Measurements from ENCODE around the gene ITPKC.
"Not testable (repeated sequence)": the region's sequence is repeated elsewhere in the genome, so short reads cannot be mapped to it uniquely, and the experiment has no call there.

Gene ITPKC

DNA sequence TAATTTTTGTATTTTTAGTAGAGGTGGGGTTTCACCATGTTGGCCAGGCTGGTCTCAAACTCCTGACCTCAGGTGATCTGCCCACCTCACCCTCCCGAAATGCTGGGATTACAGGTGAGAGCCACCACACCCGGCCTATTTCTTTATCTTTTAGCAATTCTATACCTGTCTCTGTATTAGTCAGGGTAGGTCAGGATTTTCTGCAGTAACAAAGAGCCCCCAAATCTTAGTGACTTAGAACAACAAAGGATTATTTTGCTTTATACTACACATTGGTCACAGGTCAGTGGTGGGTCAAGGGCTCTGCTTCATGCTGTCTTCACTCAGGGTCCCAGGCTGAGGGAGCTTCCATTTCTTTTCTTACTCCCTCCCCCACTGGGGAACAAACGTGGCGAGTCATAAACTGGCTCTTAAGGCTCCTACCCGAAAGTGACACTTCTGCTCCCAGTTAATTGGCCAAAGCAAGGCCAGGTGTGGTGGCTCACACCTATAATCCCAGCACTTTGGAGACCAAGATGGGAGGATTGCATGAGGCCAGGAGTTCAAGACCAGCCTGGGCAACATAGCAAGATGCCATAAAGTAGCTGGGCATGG, 6.8 kb downstream of the ITPKC start:
- Histone ChIP-seq H3K36me3 (peaks cover 56% of the 10 kb centered on the region), H4K20me1 (peaks cover 8% of the 10 kb centered on the region), H3K9ac (no peak overlapping the region), H3K9me3 (no peaks in the 10 kb centered on the region), H3K4me2 (no peak overlapping the region), H3K4me1 (peaks cover 24% of the 10 kb centered on the region), H3K27ac (no peak overlapping the region), H3K4me3 (no peak overlapping the region), H3K27me3 (no peaks in the 10 kb centered on the region)
- no peak for TF ChIP-seq Cebpa-rat (IDR thresholded peaks at IDR 0.05)

DNA sequence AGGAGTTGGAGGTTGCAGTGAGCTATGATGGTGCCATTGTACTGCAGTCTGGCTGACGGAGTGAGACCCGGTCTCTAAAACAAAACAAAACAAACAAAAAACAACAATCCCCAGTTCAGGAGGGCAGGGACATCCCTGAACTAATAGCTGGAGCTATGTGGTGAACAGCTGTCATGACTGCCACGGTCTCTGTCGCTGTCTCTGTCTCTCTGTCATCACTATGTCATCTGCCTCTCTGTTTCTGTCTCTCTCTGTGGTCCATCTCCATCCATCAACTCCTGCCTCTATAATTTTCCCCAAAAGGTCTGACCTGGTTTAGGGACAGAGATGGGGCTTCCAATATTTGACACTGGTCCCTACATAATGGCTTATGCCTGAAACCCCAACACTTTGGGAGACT, 7.4 kb downstream of the ITPKC start:
- Histone ChIP-seq H3K27ac (no peak overlapping the region), H3K36me3 (peaks cover 62% of the 10 kb centered on the region), H3K4me1 (peaks cover 19% of the 10 kb centered on the region), H4K20me1 (peaks cover 6% of the 10 kb centered on the region; the same call in 1 of the 2 replicates), H3K9ac (no peak overlapping the region), H3K27me3 (no peaks in the 10 kb centered on the region), H3K9me3 (no peaks in the 10 kb centered on the region), H3K4me3 (no peak overlapping the region), H3K4me2 (no peak overlapping the region)
- TF ChIP-seq Cebpa-rat (IDR thresholded peaks at IDR 0.05): no peak

DNA sequence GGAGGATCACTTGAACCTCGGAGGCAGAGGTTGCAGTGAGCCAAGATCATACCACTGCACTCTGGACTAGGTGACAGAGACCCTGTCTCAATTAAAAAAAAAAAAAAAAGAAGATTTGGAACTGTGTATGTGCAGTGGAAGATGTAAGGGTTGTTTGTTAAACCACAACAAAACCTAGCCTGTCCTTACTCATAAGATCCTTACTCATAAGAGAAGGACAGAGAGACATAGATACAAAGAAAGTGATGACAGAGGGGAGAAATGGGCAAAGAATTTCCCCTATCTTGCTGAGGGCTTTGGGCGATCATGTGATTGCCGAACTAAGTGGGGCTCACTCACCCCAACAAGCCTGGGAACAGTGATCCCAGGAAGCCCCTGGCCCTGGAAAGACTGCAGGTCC, 7.9 kb downstream of the ITPKC start:
- Histone ChIP-seq H3K4me3 (no peak overlapping the region), H3K4me2 (no peak overlapping the region), H3K9me3 (no peaks in the 10 kb centered on the region), H3K36me3 (peaks cover 67% of the 10 kb centered on the region), H4K20me1 (peaks cover 6% of the 10 kb centered on the region; the same call in 1 of the 2 replicates), H3K27me3 (no peaks in the 10 kb centered on the region), H3K4me1 (peaks cover 13% of the 10 kb centered on the region), H3K27ac (no peak overlapping the region), H3K9ac (no peak overlapping the region)
- no peak for TF ChIP-seq Cebpa-rat (IDR thresholded peaks at IDR 0.05)

DNA sequence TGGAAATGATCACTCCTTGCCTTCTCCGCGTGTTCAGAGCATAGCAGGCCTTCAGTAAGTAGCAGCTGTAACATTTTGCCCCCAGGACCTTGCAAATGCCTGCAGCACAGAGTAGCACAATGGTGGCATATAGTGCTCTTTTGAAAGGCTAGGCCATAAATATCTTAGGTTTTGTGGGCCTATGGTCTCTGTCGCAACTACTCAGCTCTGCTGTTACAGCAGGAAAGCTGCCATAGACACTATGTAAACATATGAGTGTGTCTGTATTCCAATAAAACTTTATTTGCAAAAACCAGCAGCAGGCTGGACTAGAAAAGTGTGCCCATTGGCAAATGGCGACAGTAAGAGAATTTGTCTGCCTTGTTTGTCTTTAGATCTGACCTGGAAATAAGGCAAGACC, 9.4 kb downstream of the ITPKC start:
- H3K36me3 ChIP-seq: peaks cover 81% of the 10 kb centered on the region
- no peak for TF ChIP-seq Cebpa-rat (IDR thresholded peaks at IDR 0.05)

DNA sequence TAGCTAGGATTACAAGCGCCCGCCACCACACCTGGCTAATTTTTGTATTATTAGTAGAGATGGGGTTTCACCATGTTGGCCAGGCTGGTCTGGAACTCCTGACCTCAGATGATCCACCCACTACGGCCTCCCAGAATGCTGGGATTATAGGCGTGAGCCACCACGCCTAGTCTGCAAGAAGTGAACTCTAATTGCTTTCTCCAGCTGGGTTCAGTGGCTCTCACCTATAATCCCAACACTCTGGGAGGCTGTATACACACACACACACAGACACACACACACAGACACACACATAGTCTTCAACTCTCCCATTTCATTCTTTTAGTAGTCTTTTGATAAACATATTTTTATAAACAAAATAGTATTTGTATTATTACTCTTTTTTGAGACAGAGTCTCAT, 13.2 kb downstream of the ITPKC start:
- not testable (repeated sequence) for H3K27me3 ChIP-seq, H3K27ac ChIP-seq, H3K9ac ChIP-seq, H4K20me1 ChIP-seq, H3K9me3 ChIP-seq, H3K4me1 ChIP-seq, H3K4me3 ChIP-seq, H3K4me2 ChIP-seq
- peaks cover 97% of the 10 kb centered on the region for H3K36me3 ChIP-seq

More for the DNA sequence above, 9.4 kb downstream of the ITPKC start:
- H4K20me1 ChIP-seq: peaks cover 6% of the 10 kb centered on the region; the same call in 1 of the 2 replicates
- no peaks in the 10 kb centered on the region for H3K4me1 ChIP-seq
- H3K4me2 ChIP-seq: no peak overlapping the region
- H3K4me3 ChIP-seq: no peak overlapping the region
- H3K27ac ChIP-seq: no peak overlapping the region
- no peak overlapping the region for H3K9ac ChIP-seq
- H3K9me3 ChIP-seq: no peaks in the 10 kb centered on the region
- H3K27me3 ChIP-seq: no peaks in the 10 kb centered on the region

DNA sequence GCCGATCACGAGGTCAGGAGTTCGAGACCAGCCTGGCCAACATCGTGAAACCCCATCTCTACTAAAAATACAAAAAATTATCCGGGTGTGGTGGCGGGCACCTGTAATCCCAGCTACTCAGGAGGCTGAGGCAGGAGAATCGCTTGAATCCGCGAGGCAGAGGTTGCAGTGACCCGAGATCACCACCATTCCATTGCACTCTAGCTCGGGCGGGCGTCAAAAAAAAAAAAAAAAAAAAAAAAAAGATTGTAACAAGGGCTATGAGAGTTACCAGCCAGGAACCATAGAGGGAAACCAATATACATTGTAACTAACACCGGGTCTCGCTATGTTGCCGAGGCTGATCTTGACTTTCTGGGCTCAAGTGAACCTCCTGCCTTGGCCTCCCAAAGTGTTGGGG, 15.4 kb downstream of the ITPKC start:
- H3K27me3 ChIP-seq, H4K20me1 ChIP-seq, H3K9ac ChIP-seq, H3K27ac ChIP-seq, H3K4me1 ChIP-seq, H3K4me3 ChIP-seq, H3K4me2 ChIP-seq, H3K9me3 ChIP-seq: not testable (repeated sequence)
- peaks cover 99% of the 10 kb centered on the region for H3K36me3 ChIP-seq

DNA sequence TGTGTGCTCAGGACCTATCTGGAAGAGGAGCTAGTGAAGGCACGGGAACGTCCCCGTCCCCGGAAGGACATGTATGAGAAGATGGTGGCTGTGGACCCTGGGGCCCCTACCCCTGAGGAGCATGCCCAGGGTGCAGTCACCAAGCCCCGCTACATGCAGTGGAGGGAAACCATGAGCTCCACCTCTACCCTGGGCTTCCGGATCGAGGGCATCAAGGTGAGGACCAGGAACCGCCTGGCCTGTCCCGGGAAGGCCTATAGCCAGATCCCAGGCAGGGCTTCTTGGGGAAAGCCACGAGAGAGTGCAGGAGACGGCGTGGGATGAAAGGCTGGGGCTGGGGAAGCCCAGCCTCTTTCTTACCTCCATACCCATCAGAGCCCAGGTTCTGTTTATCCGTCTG, 16.2 kb downstream of the ITPKC start:
- peaks cover 96% of the 10 kb centered on the region for H3K36me3 ChIP-seq

DNA sequence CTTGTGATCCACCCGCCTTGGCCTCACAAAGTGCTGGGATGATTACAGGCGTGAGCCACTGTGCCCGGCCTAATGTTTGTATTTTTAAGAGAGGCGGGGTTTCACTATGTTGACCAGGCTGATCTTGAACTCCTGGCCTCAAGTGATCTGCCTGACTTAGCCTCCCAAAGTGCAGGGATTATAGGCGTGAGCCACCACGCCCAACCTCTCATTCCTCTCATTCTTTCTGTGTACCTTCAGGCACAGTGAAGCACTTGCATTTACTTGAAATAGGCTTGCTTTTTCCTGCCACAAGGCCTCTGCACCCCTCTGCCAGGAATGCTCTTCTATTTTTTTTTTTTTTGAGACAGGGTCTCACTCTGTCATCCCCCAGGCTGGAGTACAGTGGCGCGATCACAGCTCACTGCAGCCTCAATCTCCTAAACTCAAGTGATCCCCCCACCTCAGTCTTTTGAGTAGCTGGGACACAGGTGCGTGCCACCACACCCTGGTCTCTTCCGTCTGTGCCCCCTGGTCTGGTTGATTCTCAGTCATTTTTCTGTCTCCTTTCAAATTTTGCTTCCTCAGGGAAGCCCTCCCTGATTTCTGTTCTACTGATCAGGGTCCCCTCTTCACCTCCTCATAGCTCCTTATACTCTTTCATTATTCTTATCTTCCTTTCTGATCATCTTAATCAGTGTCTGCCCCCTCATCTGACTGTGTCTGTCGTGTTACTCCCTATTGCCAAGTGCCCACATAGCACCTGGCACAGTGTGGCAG, 18.3 kb downstream of the ITPKC start:
- H3K4me1 ChIP-seq: peaks cover 13% of the 10 kb centered on the region
- no peaks in the 10 kb centered on the region for H3K9me3 ChIP-seq
- no peaks in the 10 kb centered on the region for H4K20me1 ChIP-seq
- H3K4me2 ChIP-seq: no peak overlapping the region
- no peaks in the 10 kb centered on the region for H3K27me3 ChIP-seq
- no peak overlapping the region for H3K27ac ChIP-seq
- H3K4me3 ChIP-seq: no peak overlapping the region
- TF ChIP-seq Cebpa-rat (IDR thresholded peaks at IDR 0.05): no peak
- no peak overlapping the region for H3K9ac ChIP-seq
- H3K36me3 ChIP-seq: peaks cover 94% of the 10 kb centered on the region

More for the DNA sequence above, 16.2 kb downstream of the ITPKC start:
- Histone ChIP-seq H3K4me1 (no peaks in the 10 kb centered on the region), H3K9me3 (no peaks in the 10 kb centered on the region), H3K9ac (no peak overlapping the region), H3K27ac (no peak overlapping the region), H3K27me3 (no peaks in the 10 kb centered on the region), H3K4me3 (no peak overlapping the region), H4K20me1 (no peaks in the 10 kb centered on the region), H3K4me2 (no peak overlapping the region)
- TF ChIP-seq Cebpa-rat (IDR thresholded peaks at IDR 0.05): no peak

DNA sequence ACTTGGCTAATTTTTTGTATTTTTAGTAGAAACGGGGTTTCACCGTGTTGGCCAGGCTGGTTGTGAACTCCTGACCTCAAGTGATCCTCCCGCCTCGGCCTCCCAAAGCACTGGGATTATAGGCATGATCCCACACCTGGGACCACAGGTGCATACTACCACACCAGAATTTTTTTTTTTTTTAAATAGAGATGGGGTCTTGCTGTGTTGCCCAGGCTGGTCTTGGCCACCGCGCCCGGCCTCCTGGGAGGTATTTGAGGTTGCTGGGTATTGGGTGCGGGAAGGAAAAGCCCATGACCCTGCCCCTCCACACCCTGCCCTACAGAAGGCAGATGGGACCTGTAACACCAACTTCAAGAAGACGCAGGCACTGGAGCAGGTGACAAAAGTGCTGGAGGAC, 19.7 kb downstream of the ITPKC start:
- TF ChIP-seq Cebpa-rat (IDR thresholded peaks at IDR 0.05): no peak
- Histone ChIP-seq H3K27me3 (no peaks in the 10 kb centered on the region), H3K4me1 (peaks cover 17% of the 10 kb centered on the region), H3K36me3 (peaks cover 79% of the 10 kb centered on the region), H3K9me3 (no peaks in the 10 kb centered on the region), H3K9ac (no peak overlapping the region), H3K27ac (no peak overlapping the region), H3K4me2 (no peak overlapping the region), H3K4me3 (no peak overlapping the region), H4K20me1 (no peaks in the 10 kb centered on the region)

DNA sequence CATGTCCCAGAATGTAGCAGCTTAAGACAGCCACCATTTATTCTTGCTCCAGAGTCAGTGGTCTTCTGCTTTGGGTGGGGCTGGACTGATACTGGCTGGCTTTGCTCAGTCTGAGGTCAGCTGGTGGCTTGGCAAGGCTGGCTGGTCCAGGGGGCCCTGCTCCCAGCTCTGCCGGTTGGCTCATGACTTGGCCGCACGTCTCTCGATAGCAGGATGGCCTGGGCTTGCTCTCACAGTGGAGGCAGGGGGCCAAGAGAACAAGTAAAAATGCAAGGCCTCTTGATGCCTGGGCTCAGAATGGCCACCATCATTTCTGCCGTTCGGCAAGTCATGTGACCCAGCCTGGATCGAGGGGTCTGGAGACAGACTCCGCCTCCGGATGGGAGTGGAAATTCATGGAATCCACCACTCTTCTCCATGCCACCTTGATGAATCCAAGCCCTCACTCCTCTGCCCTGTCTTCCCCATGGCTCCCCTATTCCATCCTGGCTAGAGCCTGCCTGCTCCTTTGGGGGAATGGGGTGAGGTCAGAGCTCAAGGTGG, 20.3 kb downstream of the ITPKC start:
- peaks cover 74% of the 10 kb centered on the region for H3K36me3 ChIP-seq
- H3K4me3 ChIP-seq: no peak overlapping the region
- no peak overlapping the region for H3K9ac ChIP-seq
- H3K27me3 ChIP-seq: no peaks in the 10 kb centered on the region
- no peak overlapping the region for H3K4me2 ChIP-seq
- H3K4me1 ChIP-seq: peaks cover 17% of the 10 kb centered on the region
- H4K20me1 ChIP-seq: no peaks in the 10 kb centered on the region
- no peaks in the 10 kb centered on the region for H3K9me3 ChIP-seq
- H3K27ac ChIP-seq: no peak overlapping the region
- TF ChIP-seq Cebpa-rat (IDR thresholded peaks at IDR 0.05): no peak

Data from BLaER1 (cell line).